Panc1 (cell line): ENCODE measurements around the gene WWTR1. TPM values are rescaled to one million over a fixed set of nuclear protein-coding genes. Genes with fewer than 3 reads are reported as not detected.

Source experiments
- ATAC-seq: fragments of 200-7000 bp; cut with Tn5 transposase; 2 replicates; pipeline ENCODE4 v1.9.1; 2020; ENCODE audit warnings: mild to moderate bottlenecking, moderate library complexity
- BruUV-seq: library from RNA; stranded (reverse); fragments of 400-500 nt; replicated peaks from 2 replicates; lab custom pipeline; 2021; lab: Mats Ljungman, UMichigan
- CTCF ChIA-PET: fragments of 300-600 bp; sonication (Branson Sonifier 250); formaldehyde crosslinking; loops from one replicate; lab custom pipeline; 2022; ENCODE audit warnings: antibody characterized with exemption; lab: Charles Lee
- POLR2A ChIA-PET: fragments of 300-600 bp; sonication (Branson Sonifier 250); formaldehyde crosslinking; loops from one replicate; lab custom pipeline; 2022; ENCODE audit warnings: antibody characterized with exemption; lab: Charles Lee
- DNase-seq: peaks from one replicate; pipeline ENCODE4 v3.0.0-alpha.2; 2010; ENCODE audit warnings: low read depth, low spot score
- H3K27ac ChIP-seq: 2 replicates; pipeline ENCODE4 v1.5.1; 2011; ENCODE audit warnings: mild to moderate bottlenecking, low read length, inconsistent platforms
- H3K27me3 ChIP-seq: fragments of 200-500 bp; sonication (Bioruptor generic); 2 replicates; pipeline ENCODE4 v1.6.0; 2014; ENCODE audit warnings: low read length, inconsistent platforms; ENCODE audit not compliant: control insufficient read depth, insufficient read depth
- H3K36me3 ChIP-seq: fragments of 200-500 bp; sonication (Bioruptor generic); 2 replicates; pipeline ENCODE4 v1.5.1; 2014; ENCODE audit warnings: inconsistent platforms, mild to moderate bottlenecking, low read length, moderate library complexity; ENCODE audit not compliant: control insufficient read depth, insufficient read depth
- H3K4me1 ChIP-seq: 2 replicates; pipeline ENCODE4 v1.5.1; 2011; ENCODE audit warnings: inconsistent platforms, mild to moderate bottlenecking, low read length, moderate library complexity; ENCODE audit not compliant: control insufficient read depth, insufficient read depth
- H3K4me3 ChIP-seq, 2 experiments: 2 replicates each; pipeline ENCODE4 v1.5.1; 2011 to 2012; ENCODE audit warnings: low read depth in 2 of 2, low read length in 2 of 2, mild to moderate bottlenecking in 2 of 2, inconsistent platforms in 1 of 2, moderate library complexity in 1 of 2
- H3K9me3 ChIP-seq: fragments of 200-500 bp; sonication (Bioruptor generic); 2 replicates; pipeline ENCODE4 v1.5.1; 2014; ENCODE audit warnings: low read depth, mild to moderate bottlenecking, inconsistent platforms, low read length, moderate library complexity; ENCODE audit not compliant: control insufficient read depth, insufficient read depth
- POLR2AphosphoS5 ChIP-seq: IDR thresholded peaks from 2 replicates; pipeline ENCODE4 v1.6.1; 2012; ENCODE audit warnings: mild to moderate bottlenecking, low read depth, low read length, moderate library complexity
- SIN3A ChIP-seq: IDR thresholded peaks from 2 replicates; pipeline ENCODE4 v1.6.1; 2012; ENCODE audit warnings: low read depth, mild to moderate bottlenecking, low read length, moderate library complexity, borderline replicate concordance; ENCODE audit not compliant: insufficient read depth
- TCF7L2 ChIP-seq: IDR thresholded peaks from 2 replicates; pipeline ENCODE4 v1.6.1; 2011; ENCODE audit warnings: mild to moderate bottlenecking, low read depth, low read length, inconsistent platforms
- in situ Hi-C: cut with HindIII; loops from 2 replicates; pipeline ENCODE4 v1.10.0; 2016; ENCODE audit warnings: low sequenced_read_pairs, low pct_unique_long_range_greater_than_20kb
- intact Hi-C: fragments of 100-400 bp; cut with micrococcal nuclease; formaldehyde crosslinking; loops from one replicate; pipeline ENCODE4 v1.10.0; 2022; ENCODE audit not compliant: unreplicated experiment
- total RNA-seq: library from RNA; stranded (reverse); gene quantifications from one replicate; pipeline ENCODE4 v1.2.1, GENCODE V29; 2021; ENCODE audit not compliant: unreplicated experiment
- TF ChIP-seq, protein P1 (sequence below): fragments of 450-650 bp; IDR thresholded peaks from 2 replicates; pipeline ENCODE4 v1.5.1; 2017; ENCODE audit warnings: mild to moderate bottlenecking
- TF ChIP-seq, protein P2 (sequence below), 2 experiments: IDR thresholded peaks; 2 replicates each; pipeline ENCODE4 v1.6.1; 2011 to 2012; ENCODE audit warnings: low read depth in 2 of 2, control low read depth in 1 of 2, low read length in 1 of 2, mild to moderate bottlenecking in 1 of 2, moderate library complexity in 1 of 2; ENCODE audit not compliant: insufficient read depth in 1 of 2

WWTR1 gene
- total RNA-seq, 1 experiment from 2014 or later = 298 TPM

DNA sequence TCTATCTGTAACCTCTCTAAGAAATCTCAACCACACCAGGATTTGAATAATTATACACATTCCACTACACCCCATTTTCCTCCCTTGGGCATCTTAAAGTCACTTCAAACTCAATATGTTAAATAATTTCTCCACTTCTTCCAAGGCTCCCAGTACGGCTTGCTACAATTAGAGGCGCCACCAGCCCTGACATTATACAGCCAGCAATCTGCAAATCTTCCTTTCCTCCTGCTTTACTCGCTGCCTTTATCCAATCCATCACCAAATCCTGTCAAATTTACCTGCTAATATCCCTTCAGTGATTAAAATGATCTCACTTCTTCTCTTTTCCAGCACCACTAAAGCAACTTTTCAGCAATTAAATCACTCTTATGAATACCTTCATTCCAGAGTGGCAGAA is 13.9 kb downstream of the WWTR1 start:
- H3K27ac ChIP-seq = peak overlapping the region; percentile 90
- DNase-seq = no peak
- ChIA-PET POLR2A (interaction anchor here (0.9 kb wide), 1 partner anchor 11 kb away, joined by 3 read pairs; no protein-coding TSS in a partner anchor), CTCF (no interaction called here)
- peaks cover 54% of the 10 kb centered on the region for H3K36me3 ChIP-seq
- no peak overlapping the region for H3K4me3 ChIP-seq
- no peaks in the 10 kb centered on the region for H3K9me3 ChIP-seq
- no TSS peak for BruUV-seq
- no peaks in the 10 kb centered on the region for H3K27me3 ChIP-seq
- H3K4me1 ChIP-seq = peaks cover 98% of the 10 kb centered on the region
- intact Hi-C loops = loop anchor here (5.0 kb wide), 1 partner anchor 62 kb away; no protein-coding TSS in a partner anchor
- in situ Hi-C loops = no loop called here
- TF ChIP-seq, protein P1, sequence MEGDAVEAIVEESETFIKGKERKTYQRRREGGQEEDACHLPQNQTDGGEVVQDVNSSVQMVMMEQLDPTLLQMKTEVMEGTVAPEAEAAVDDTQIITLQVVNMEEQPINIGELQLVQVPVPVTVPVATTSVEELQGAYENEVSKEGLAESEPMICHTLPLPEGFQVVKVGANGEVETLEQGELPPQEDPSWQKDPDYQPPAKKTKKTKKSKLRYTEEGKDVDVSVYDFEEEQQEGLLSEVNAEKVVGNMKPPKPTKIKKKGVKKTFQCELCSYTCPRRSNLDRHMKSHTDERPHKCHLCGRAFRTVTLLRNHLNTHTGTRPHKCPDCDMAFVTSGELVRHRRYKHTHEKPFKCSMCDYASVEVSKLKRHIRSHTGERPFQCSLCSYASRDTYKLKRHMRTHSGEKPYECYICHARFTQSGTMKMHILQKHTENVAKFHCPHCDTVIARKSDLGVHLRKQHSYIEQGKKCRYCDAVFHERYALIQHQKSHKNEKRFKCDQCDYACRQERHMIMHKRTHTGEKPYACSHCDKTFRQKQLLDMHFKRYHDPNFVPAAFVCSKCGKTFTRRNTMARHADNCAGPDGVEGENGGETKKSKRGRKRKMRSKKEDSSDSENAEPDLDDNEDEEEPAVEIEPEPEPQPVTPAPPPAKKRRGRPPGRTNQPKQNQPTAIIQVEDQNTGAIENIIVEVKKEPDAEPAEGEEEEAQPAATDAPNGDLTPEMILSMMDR = no peak
- TF ChIP-seq TCF7L2 = no peak
- no peak for TF ChIP-seq SIN3A
- TF ChIP-seq, protein P2, sequence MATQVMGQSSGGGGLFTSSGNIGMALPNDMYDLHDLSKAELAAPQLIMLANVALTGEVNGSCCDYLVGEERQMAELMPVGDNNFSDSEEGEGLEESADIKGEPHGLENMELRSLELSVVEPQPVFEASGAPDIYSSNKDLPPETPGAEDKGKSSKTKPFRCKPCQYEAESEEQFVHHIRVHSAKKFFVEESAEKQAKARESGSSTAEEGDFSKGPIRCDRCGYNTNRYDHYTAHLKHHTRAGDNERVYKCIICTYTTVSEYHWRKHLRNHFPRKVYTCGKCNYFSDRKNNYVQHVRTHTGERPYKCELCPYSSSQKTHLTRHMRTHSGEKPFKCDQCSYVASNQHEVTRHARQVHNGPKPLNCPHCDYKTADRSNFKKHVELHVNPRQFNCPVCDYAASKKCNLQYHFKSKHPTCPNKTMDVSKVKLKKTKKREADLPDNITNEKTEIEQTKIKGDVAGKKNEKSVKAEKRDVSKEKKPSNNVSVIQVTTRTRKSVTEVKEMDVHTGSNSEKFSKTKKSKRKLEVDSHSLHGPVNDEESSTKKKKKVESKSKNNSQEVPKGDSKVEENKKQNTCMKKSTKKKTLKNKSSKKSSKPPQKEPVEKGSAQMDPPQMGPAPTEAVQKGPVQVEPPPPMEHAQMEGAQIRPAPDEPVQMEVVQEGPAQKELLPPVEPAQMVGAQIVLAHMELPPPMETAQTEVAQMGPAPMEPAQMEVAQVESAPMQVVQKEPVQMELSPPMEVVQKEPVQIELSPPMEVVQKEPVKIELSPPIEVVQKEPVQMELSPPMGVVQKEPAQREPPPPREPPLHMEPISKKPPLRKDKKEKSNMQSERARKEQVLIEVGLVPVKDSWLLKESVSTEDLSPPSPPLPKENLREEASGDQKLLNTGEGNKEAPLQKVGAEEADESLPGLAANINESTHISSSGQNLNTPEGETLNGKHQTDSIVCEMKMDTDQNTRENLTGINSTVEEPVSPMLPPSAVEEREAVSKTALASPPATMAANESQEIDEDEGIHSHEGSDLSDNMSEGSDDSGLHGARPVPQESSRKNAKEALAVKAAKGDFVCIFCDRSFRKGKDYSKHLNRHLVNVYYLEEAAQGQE (IDR thresholded peaks at IDR 0.05; ENCODE audit: insufficient read depth in 1 of 2, low read depth in 2 of 2, low read length in 1 of 2) = no peak
- no peak; the same call in 1 of the 2 replicates for TF ChIP-seq POLR2AphosphoS5
- peak; percentile 8 for ATAC-seq

DNA sequence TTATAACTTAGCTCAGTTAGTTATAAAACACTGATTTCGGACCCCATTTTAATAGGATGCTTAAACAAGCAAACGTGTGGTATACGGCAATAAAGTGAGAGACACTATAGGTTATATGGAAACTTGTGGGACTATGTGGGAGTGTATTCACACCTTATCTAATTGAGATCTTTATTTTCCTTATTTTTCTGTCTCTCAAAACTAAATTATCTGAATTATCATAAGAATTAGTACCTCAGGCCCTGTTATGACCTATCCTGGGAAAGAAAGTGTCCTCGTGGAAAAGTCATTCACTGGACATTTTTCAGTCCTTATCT is 14.4 kb downstream of the WWTR1 start:
- in situ Hi-C loops = no loop called here
- no peak overlapping the region for H3K4me3 ChIP-seq
- H3K27ac ChIP-seq = peak overlapping the region; percentile 90
- ChIA-PET POLR2A (interaction anchor here (0.9 kb wide), 1 partner anchor 12 kb away, joined by 3 read pairs; no protein-coding TSS in a partner anchor), CTCF (no interaction called here)
- ATAC-seq (peak; percentile 2; the same call in 1 of the 2 replicates), DNase-seq (no peak)
- H3K4me1 ChIP-seq = peaks cover 98% of the 10 kb centered on the region
- intact Hi-C loops = loop anchor here (5.0 kb wide), 1 partner anchor 61 kb away; no protein-coding TSS in a partner anchor
- no peaks in the 10 kb centered on the region for H3K27me3 ChIP-seq
- no peaks in the 10 kb centered on the region for H3K9me3 ChIP-seq
- TF ChIP-seq, protein P1 = no peak
- TF ChIP-seq POLR2AphosphoS5 = peak; percentile 25; the same call in 1 of the 2 replicates
- TF ChIP-seq TCF7L2 = 0 out of 2 replicates have a peak, but pooled peaks have one; percentile 30
- peaks cover 53% of the 10 kb centered on the region for H3K36me3 ChIP-seq
- TSS peak; percentile 11 for BruUV-seq
